ENCODE data around the gene PLCL1. TPM values are rescaled to one million over a fixed set of nuclear protein-coding genes. Genes with fewer than 3 reads are reported as not detected.

Gene PLCL1
- total RNA-seq, 1 experiment from 2014 or later = 0.07 TPM

- TF ChIP-seq POLR2A (IDR thresholded peaks at IDR 0.05; ENCODE audit: borderline replicate concordance, extremely low read depth, insufficient read depth, insufficient read length) (no peak), POLR2AphosphoS5 (IDR thresholded peaks at IDR 0.05; ENCODE audit: low read depth, low read length) (no peak), CTCF (IDR thresholded peaks at IDR 0.05 in 2 of 3, conservative IDR thresholded peaks at IDR 0.05 in 1 of 3; ENCODE audit: borderline replicate concordance in 1 of 3, insufficient read depth in 1 of 3, low read depth in 2 of 3, low read length in 2 of 3) (no peak), ZNF274 (IDR thresholded peaks at IDR 0.05; ENCODE audit: low read depth, low read length) (no peak), FOSL1 (IDR thresholded peaks at IDR 0.05; ENCODE audit: low read depth) (no peak), YY1 (IDR thresholded peaks at IDR 0.05; ENCODE audit: extremely low read depth, insufficient replicate concordance, low read depth, low read length) (no peak)
Measured at GRCh38 chr2:198045227-198045626, 240.8 kb downstream of the PLCL1 start.

GRCh38 chr2:198052741-198053140 is 248.3 kb downstream of the PLCL1 start:
- Histone ChIP-seq H3K4me3 (replicated peaks in 1 of 2; ENCODE audit: low read depth in 1 of 2, low read length in 2 of 2) (no peak overlapping the region), H3K4me1 (ENCODE audit: control insufficient read depth in 1 of 2, insufficient read depth in 2 of 2, low read length in 2 of 2) (no peaks in the 10 kb centered on the region), H3K36me3 (ENCODE audit: control insufficient read depth in 1 of 2, insufficient read depth in 2 of 2, low read length in 2 of 2) (no peaks in the 10 kb centered on the region), H3K27ac (ENCODE audit: low read depth, low read length) (no peak overlapping the region), H4K20me1 (ENCODE audit: insufficient read depth) (no peaks in the 10 kb centered on the region), H3K9ac (ENCODE audit: low read length) (no peak overlapping the region), H3K4me2 (ENCODE audit: low read length) (no peak overlapping the region), H3K9me2 (ENCODE audit: insufficient read depth) (no peaks in the 10 kb centered on the region), H2AFZ (ENCODE audit: low read depth, low read length, poor library complexity, severe bottlenecking) (no peak overlapping the region), H3K27me3 (ENCODE audit: insufficient read depth, low read length) (peaks cover 7% of the 10 kb centered on the region; the same call in 1 of the 2 replicates), H3K9me3 (ENCODE audit: control insufficient read depth in 1 of 2, insufficient read depth in 1 of 2, low read depth in 1 of 2, low read length in 2 of 2) (no peaks in the 10 kb centered on the region), H3K79me2 (ENCODE audit: insufficient read depth, low read length) (no peaks in the 10 kb centered on the region)
- RAD21 ChIA-PET (ENCODE audit: low non-redundant PET in 1 of 2, low total read pairs in 2 of 2, uncharacterized antibody in 2 of 2, unreplicated experiment in 2 of 2) = no interaction called here
- POLR2A ChIA-PET = no interaction called here
- intact Hi-C loops (cut with micrococcal nuclease) = no loop called here
- BruUV-seq (replicated peaks) = no TSS peak
- CTCF ChIA-PET = no interaction called here
- DNase-seq (ENCODE audit: low read depth, low spot score) (no peak), ATAC-seq (no peak)
- TF ChIP-seq REST (IDR thresholded peaks at IDR 0.05; ENCODE audit: low read depth) = no peak
- TF ChIP-seq EZH2 (IDR thresholded peaks at IDR 0.05) = no peak
- TF ChIP-seq ELF1 (IDR thresholded peaks at IDR 0.05; ENCODE audit: borderline replicate concordance, low read depth) = no peak
- TF ChIP-seq EZH2phosphoT487 (IDR thresholded peaks at IDR 0.05; ENCODE audit: borderline replicate concordance) = no peak
- TF ChIP-seq SRF (IDR thresholded peaks at IDR 0.05; ENCODE audit: low read depth) = no peak
- TF ChIP-seq ZBTB33 (IDR thresholded peaks at IDR 0.05; ENCODE audit: extremely low read depth, insufficient replicate concordance, low read length) = no peak
- TF ChIP-seq CBX3 (IDR thresholded peaks at IDR 0.05; ENCODE audit: low read depth) = no peak
- no peak for TF ChIP-seq SP1 (IDR thresholded peaks at IDR 0.05; ENCODE audit: low read depth)

More at GRCh38 chr2:198045227-198045626, 240.8 kb downstream of the PLCL1 start:
- CTCF ChIA-PET = no interaction called here
- no peak overlapping the region for H3K27ac ChIP-seq (ENCODE audit: low read depth, low read length)
- ATAC-seq (no peak), DNase-seq (ENCODE audit: low read depth, low spot score) (no peak)
- no peak overlapping the region for H3K4me3 ChIP-seq (replicated peaks in 1 of 2; ENCODE audit: low read depth in 1 of 2, low read length in 2 of 2)
- no peak overlapping the region for H3K4me2 ChIP-seq (ENCODE audit: low read length)
- POLR2A ChIA-PET = no interaction called here
- intact Hi-C loops (cut with micrococcal nuclease) = no loop called here
- RAD21 ChIA-PET (ENCODE audit: low non-redundant PET in 1 of 2, low total read pairs in 2 of 2, uncharacterized antibody in 2 of 2, unreplicated experiment in 2 of 2) = no interaction called here
- no peaks in the 10 kb centered on the region for H4K20me1 ChIP-seq (ENCODE audit: insufficient read depth)
- no peak overlapping the region for H3K9ac ChIP-seq (ENCODE audit: low read length)
- H3K4me1 ChIP-seq (ENCODE audit: control insufficient read depth in 1 of 2, insufficient read depth in 2 of 2, low read length in 2 of 2) = no peaks in the 10 kb centered on the region
- no peaks in the 10 kb centered on the region for H3K9me2 ChIP-seq (ENCODE audit: insufficient read depth)
- no peak overlapping the region for H2AFZ ChIP-seq (ENCODE audit: low read depth, low read length, poor library complexity, severe bottlenecking)
- BruUV-seq (replicated peaks) = no TSS peak
- H3K27me3 ChIP-seq (ENCODE audit: insufficient read depth, low read length) = peaks cover 31% of the 10 kb centered on the region; the same call in 1 of the 2 replicates
- H3K9me3 ChIP-seq (ENCODE audit: control insufficient read depth in 1 of 2, insufficient read depth in 1 of 2, low read depth in 1 of 2, low read length in 2 of 2) = no peaks in the 10 kb centered on the region
- H3K79me2 ChIP-seq (ENCODE audit: insufficient read depth, low read length) = no peaks in the 10 kb centered on the region
- no peaks in the 10 kb centered on the region for H3K36me3 ChIP-seq (ENCODE audit: control insufficient read depth in 1 of 2, insufficient read depth in 2 of 2, low read length in 2 of 2)

Measured in HCT116 (cell line).